GM19023 (cell line): ENCODE results near the gene COL4A6.
A peak's percentile ranks its signal among the peaks of the same experiment; 100 is the strongest.

ENCODE experiments used
- ATAC-seq: cut with Tn5 transposase; IDR thresholded peaks from one replicate; pipeline ENCODE4 v1.9.1; 2021; ENCODE audit warnings: mild to moderate bottlenecking, moderate library complexity; ENCODE audit not compliant: unreplicated experiment

Gene COL4A6

DNA sequence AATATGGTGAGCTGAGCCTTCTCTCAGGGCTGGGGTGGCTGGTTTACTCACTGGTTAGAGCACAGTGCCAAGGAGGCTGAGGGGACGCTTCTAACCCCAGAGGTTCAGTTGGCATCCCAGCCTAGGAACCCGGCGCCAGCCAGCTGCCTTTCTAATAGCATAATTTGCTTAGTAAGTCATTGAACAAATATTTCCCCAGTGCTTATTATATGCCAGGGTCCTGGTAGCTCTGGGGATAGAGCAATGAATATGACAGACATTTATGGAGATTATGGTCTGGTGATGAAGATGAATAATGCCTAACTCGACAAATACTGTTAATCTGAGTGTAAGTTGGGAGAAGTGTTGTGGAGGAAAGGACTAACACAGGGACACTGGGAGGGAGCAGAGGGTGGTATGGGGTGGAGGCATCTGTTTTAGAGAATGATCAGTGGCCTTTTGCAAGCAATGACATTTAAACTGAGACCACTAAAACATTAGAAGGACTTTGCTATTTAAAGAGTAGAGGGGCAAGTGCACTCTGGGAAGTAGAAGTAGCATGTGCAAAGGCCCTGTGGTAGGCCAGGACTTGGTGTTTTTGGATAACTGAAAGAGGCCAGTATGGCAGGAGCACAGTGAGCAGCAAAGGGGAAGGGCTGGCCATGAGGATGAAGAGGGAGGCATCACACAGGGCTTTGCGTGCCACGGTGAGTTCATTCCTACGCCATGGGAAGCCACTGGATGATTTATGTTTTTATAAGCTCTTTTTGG is 274.7 kb downstream of the COL4A6 start:
- no peak for ATAC-seq

DNA sequence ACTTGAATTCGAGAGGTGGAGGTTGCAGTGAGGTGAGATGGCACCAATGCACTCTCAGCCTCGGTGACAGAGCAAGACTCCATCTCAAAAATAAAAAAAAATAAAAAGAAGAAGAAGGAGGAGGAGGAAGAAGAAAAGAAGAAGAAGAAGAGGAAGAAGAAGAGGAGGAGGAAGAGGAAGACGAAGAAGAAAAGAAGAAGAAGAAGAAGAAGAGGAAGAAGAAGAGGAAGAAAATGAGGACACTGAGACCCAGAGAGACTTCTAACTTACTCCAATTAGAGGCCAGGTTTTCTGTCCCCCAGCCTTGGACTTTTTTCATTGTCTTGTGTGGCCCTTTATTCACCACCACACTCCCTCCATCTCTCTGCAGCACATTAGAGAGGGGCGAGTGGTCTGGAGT is 276.0 kb downstream of the COL4A6 start:
- ATAC-seq: no peak

DNA sequence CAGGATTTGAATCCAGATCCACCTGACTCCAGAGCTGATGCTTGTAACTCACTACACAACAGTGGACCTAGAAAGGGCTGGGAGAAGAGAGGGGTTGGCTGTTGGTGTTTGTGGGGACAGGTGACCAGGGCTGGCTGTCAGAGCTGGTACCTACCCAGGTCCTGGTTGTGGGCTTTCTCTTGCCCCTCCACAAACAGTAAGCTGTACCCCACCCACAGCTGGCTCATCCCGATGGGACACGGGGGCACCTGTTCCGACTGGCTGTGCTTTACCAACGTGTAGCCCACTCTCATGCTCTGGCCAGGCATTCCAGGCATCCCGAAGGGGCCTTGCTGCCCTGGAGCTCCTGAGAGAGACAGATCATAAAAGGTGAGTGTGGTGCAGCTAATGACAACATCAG is 277.9 kb downstream of the COL4A6 start:
- ATAC-seq: no peak

DNA sequence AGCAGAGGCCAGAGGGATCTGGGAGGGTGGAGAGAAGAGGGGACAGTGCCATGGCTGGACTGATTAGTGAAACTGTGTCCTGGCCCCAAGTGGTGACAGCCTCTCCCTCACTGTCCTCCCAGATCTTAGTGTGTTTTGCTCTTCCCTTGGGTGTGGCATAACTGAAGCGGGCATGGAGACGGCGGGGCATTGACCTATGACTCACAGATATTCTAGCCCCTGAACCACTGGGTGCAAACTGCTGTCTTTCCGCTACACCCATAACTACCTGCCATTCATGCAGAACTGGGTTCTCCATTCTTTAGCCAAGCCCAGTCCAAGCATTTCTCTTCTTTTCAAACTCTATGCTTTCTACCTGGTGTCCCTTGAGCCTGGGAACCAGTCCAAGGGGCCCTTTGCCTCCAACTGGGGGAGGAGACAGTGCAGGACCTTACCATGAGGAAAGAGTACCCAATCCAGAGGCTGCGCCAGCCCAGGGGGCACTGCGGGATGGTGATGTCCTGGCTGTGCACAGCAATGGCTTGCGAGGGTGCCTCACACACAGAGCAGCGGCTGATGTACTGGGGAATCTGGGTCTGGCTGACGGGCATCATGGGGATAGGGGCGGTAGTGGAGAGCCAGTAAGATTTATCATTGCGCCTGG is 279.1 kb downstream of the COL4A6 start:
- ATAC-seq: no peak

DNA sequence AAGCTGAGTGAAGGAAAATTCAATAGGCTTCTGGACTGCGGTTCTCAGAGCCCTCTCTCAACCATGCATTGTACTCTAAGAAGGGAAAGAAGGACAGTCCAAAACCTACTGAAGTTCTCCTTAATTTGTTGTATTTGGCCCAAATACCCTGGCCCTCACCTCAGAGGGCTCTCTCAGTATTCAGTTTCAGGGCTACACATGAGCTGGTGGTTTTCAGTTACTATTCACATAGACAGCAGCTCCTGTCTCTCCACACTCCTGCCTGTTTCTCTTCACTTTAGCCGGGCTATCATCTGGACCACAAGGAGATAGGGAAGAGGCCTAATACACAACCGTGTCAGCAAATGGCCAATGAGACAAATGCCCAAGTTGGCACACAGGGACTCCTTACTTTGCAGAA is 280.6 kb downstream of the COL4A6 start:
- ATAC-seq: no peak

DNA sequence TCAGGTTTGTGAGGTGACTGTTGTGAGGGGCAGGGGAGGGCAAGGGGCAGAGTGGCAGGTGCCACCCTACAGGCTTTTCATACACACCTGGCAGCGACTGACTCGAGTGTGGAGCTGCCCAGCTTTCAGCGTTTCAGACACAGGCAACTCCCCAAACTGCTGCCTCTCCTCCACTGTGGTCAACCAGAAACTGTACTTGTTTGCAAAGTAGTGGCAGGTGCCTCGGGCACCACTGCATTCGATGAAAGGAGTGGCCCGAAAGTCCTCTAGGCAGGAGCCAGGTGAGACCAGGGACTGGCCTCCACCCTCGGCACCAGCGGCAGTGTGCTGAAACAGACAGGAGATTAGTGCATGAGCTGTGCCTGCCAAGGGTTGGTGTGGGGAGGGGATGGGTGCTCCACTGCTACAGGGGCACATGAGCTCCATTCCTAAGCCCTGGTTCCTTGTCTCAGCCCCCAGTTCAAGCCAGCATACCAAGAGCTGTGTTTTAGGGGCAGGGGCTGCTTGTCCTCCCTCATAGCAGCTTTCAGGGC is 281.2 kb downstream of the COL4A6 start:
- no peak for ATAC-seq

DNA sequence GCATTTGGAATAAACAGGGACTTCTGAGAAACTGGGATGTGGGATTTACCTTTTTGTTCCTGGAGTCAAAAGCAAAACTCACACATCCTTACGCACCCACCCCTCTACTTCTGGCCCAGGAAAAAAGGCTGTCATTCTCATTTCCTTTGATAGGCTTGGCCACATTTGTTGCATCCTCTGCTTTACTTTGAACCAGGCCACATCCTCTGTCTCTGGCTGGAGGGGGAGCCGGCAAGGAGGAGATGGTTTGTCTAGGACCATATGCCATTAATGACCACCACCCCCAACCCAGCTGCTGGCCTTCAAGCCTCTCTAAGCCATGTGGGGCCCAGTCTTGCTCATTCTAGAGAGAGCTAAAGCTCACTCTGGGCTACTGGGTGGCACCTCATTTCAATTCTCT is 282.1 kb downstream of the COL4A6 start:
- ATAC-seq: no peak

DNA sequence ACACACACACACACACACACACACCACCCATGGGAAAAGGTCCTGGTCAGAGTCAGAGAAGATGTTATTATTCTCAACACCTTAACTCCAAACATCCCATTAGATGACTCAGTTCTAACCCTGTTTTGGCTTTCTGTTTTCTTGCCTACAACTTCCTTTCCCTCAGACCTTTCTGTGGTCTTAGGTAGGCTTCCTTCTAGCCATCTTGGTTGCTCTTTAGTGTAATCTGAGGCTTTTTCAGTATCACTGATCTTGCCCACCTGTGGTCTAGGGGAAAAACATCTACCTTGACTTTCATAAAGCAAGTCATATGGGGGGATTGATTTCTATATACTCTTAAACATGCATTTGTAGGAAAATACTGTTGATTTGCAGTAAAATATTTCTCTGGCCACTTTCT is 289.7 kb downstream of the COL4A6 start:
- peak; percentile 88 for ATAC-seq

DNA sequence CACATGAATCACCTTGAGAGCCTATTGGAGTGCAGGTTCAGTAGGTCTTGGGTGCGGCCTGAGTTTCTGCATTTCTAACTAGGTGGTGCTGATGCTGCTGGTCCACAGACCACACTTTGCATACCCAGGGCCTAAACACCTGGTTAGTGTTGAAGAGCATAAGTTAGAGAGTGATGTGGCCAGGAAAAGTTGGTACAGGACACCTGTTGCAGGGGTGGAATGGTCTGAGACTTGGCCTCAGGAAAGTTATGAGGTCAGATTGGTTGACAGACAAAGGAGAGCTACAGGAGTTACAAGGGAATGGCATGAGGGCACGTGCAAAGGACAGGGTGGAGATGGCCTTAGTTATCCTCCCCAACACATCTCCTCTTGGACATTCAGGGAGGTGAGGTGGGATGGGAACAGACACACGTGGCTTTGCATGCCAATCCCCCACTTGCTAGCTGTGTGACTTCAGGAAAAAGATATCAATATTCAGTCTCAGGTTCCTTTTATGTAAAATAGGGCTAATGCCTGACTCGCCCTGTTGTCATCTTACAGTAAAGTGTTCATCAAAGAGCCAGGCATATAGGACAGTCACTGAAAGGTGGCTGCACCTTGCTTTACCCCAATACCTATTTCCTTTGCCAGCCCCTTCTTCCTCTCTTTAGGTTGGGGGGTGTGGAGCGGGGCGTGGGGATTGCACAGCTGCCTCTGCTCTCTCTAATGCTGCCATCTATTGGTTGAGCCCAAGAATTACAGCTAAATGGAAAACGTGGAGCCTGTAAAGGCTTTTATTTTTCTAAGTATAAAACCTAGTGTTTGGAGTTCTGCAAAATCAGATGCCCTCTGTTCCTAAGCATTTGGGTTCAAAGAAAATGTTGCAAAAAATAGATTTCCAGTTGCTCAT is 299.2 kb downstream of the COL4A6 start:
- ATAC-seq: no peak

DNA sequence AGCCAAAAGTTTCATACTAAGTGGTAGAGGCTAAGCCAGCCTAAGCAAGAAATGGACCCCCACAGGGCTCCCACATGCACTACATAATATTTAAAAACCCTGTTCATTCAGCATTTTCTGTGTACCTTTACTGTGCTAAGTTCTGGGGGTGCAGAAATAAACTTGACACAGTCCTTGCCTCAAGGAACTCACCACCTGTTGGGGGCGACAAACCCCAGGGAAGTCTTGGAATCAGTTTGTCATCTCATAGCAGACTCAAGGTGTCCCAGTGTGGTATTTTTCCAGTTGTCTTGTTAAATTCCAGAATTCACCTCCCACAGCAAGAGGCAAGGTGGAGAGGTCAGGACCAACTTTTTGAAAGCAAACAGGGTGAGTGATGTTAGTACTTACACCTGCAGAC is 303.5 kb downstream of the COL4A6 start:
- ATAC-seq: no peak

DNA sequence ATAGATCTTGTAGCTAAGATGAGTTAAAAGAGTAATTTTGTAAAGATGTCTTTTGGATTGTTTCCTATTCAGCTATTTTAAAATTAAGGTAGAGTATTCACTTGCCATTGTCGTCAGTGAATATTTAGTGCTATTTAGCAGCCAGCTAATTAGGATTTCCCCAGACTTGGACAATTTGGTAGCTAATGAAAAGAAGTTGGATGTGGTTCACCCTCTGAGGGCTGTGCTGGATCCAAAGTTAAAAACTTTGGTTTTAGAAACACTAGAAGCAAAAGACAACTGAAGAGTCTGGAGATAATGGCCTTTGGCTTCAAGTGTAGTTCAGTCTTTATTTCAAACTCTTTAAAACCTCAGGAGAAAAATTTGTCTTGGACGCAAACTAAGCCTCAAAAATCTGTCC is 305.3 kb downstream of the COL4A6 start:
- no peak for ATAC-seq

DNA sequence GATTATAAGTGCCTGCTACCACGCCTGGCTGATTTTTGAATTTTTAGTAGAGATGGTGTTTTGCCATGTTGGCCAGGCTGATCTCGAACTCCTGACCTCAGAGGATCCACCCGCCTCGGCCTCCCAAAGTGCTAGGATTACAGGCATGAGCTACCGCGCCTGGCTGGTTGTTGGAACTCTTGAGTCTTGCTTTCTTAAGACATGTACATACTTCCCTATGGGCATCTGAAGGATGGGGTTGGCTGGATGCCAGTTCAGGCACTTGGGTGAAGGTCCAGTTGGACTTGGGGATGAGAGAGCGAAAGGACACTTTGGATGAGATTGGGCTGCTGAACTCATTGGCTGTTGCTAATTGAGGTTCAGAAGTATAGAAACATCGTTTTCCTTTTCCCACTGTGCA is 306.2 kb downstream of the COL4A6 start:
- ATAC-seq: no peak

DNA sequence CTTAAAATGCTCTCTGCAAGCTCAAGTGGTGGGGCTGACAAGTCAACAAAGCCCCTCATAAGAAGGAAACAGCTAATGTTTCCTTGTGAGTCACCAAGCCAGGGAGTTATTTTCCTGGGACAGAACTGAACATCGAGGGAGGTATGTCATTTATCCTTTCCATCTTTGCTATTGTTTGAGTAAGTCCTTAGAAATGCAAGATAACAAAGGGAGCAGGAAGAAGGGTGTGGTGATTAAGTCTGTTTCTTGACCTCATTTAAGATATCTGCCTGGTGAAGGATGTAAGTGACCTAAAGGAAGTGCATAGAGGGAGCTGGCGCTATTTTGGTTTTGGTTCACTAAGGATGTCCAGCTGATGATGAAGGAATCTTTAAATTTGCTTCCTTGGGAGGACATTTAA is 306.8 kb downstream of the COL4A6 start:
- no peak for ATAC-seq

DNA sequence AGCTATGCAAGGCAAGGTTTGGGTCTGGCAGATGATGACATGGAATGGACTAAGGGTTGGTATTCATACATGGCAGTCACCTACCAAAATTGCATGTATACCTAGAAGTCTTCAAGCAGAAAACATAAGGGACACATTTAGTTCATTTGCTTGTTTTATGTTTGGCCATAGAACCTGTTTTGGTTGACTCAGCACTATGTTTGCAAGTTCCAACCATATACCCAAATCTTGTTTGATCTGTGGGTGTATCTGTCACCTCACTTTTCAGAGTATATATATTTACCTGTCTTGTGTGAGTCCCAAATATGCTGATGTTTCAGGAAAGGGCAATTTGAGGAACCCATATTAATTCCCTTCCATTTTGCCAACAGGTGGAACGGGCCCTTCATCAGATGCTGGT is 307.3 kb downstream of the COL4A6 start:
- no peak for ATAC-seq

DNA sequence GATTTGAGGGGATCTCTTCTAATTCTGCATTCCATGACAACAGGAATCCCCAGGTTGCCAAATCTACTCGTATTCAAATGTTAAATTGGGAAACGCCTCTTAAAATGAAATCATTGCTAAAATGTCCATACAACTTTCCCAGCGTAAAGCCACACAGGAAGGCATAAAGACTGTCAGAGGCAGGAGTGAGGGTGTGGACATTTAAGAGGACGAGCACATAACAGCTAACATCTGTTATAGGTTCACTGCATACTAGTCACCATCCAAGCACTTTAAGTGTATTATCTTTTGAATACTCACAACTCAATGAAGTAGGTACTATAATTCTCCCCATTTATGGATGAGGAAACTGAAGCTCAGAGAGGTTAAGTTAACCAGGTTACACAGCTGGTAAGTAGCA is 311.1 kb downstream of the COL4A6 start:
- no peak for ATAC-seq

DNA sequence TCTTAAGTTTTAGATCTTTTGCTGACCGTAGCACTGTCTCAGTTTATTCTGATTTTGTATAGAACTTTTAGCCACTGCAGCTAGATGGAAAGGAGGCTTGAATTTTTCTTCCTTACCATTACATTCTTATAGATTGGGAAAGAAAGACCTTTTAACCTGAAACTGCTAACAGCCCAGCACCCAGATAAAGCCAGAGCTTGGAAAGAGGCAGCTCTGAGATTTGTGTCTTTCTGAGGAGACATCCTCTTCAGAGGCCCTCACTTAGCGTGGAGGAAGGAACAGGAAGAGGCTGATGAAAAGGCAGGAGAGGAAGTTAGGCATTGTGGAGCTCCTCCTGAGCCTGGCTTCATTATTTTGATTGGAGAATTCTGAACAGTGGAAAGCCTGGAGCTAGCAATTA is 311.6 kb downstream of the COL4A6 start:
- no peak for ATAC-seq

DNA sequence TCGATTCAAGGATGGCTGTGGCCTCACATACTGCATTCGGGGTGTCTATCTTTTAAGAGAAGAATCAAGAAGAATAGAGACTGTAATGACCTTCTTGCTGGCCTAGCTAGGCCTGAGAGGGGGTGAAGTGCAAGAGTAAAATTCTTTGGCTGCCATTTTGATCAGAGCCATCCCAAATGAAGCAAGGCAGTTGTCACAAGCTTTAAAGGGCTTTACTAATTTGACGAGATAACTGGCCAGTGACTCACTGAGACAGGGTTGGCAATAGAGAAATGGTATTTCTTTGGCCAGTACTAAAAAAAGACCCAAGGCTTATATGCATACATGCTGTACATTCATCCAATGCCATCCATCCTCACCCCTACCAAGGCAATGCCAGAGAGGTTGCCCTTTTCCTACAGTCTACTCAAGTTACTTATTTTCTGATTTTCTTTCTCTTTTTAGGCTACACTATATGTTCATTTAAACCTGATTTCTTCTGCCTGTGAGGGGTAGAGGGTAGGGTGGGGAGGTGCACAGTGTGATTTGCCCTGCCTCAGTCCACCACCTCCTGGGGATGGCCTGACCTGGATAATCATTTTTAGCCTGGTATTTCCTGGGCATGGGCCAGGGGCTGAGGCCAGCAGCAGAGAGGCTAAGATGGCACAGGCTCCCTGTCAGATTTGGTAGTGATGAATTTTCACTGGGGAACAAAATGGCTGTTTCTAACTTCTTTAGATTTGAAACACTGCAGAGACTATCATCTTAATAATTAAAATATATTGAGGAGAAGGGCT is 314.4 kb downstream of the COL4A6 start:
- ATAC-seq: no peak

DNA sequence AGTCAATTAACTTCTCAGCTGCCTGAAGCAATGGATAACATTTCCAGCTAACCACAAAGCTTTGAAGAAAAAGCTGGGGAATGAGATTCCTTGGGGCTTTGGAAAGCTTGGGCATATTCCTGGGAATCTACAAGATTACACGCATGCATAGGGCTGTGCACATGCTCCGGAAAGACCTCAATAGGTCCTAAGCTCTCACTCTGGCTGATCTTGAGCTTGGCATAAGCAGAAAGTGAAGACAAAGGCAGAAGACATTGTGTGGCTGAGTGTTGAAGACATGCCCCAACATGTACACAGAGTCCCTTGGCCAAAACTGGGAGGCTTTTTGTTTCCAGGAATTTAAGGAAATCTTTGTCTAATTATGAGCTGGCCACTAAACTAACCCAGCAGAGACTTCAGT is 315.5 kb downstream of the COL4A6 start:
- no peak for ATAC-seq

DNA sequence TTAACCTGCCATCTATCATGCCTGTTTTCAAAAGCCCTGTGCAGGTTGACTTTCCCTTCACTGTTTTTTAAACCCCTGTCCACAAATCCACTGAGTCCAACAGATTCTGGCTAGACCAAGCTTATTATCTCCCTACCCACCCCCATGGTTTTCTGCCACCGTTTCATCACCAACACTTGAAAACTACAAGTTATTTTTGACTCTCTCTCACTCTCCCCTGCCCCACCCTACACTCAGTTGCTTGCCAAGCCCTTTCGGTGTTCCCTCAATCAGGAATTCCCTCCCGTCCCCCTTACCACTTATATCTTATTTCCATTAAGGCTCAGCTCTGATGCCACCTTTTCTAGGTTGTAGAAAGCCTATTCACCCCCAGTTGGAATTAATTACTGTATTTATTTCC is 316.9 kb downstream of the COL4A6 start:
- ATAC-seq: no peak

DNA sequence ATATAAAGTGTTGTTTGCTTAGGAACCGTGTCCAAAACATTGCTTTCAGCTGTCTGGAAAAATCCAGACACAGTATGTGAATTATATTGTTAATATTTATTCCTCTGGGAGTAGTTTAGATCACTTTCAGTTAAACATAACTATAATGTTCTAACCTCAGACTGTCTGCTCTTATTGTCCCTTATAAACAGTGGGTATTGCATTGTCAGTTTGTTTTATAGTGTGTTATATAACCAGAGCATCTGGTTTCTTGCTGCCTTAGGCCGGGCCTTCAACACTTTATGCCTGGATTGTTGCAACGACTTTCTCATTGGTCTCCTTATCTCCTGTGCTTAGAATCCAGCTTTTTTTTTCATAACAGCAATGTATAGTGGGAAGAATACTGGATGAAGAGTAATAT is 320.2 kb downstream of the COL4A6 start:
- no peak for ATAC-seq

DNA sequence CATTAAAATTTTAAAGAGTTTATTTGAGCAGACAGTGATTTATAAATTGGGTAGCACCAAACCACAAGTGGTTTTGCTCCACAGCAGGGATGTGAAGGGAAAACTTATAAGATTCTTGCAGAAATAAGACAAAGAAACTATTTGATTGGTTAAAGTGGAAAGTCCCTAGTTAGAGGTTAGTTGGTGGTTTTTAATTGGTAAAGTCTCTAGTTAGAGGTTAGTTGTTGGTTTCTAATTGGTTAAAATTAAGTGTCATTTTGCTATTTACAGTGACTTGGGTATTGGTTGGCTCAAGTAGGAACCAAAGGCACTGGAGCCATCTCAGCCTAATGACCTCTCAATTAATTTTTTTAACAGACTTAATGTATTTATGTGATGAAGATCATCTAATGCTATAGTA is 323.7 kb downstream of the COL4A6 start:
- ATAC-seq: no peak
